H1 (cell line): ENCODE results near the gene ADM5. TPM values are rescaled to one million over a fixed set of nuclear protein-coding genes. Genes with fewer than 3 reads are reported as not detected.

Experiments
- HDAC6 ChIP-seq: IDR thresholded peaks from one replicate; pipeline ENCODE4 v1.7.1; 2012; ENCODE audit warnings: low read depth, mild to moderate bottlenecking, inconsistent platforms, low read length, moderate library complexity
- MAFK ChIP-seq: IDR thresholded peaks from 2 replicates; pipeline ENCODE4 v1.6.1; 2012; ENCODE audit warnings: low read depth, mild to moderate bottlenecking, improper control_type of control experiment, low read length
- SUZ12 ChIP-seq: fragments of 200-600 bp; sonication (generic); IDR thresholded peaks from 2 replicates; pipeline ENCODE4 v1.6.1; 2012; ENCODE audit warnings: mild to moderate bottlenecking, inconsistent platforms, low read length, moderate library complexity, mixed read lengths
- TCF12 ChIP-seq: IDR thresholded peaks from 2 replicates; pipeline ENCODE4 v1.6.1; 2011; ENCODE audit warnings: low read depth, mild to moderate bottlenecking, low read length
- polyA plus RNA-seq, 7 experiments: library from polyadenylated mRNA; depleted of rRNA in 3 of 7; stranded (reverse) in 5 of 7; unstranded in 2 of 7; fragments of >200 nt in 5 of 7; fragments of 200-250 nt in 2 of 7; gene quantifications; 1 replicate in 5 of 7; 2 replicates in 1 of 7; 4 replicates in 1 of 7; pipeline versions ENCODE4 v1.2.1 to v1.2.3, GENCODE V29; 2011 to 2013; ENCODE audit warnings: missing spikeins in 2 of 7, mixed read lengths in 2 of 7
- total RNA-seq: library from RNA; stranded (reverse); fragmentation: NEBNext Ultra II Directional; extraction: Animal tissue kit (Norgen Biotek cat#: 25700); gene quantifications from 2 replicates; pipeline ENCODE4 v1.2.1, GENCODE V29; 2021

The ADM5 gene
- total and polyA plus RNA-seq, 2 of the 8 experiments (the other 6 are each of a cell fraction or from before 2014, with no cell fraction given), result 2.5 to 2.6 TPM

GRCh38 chr19:49738268-49738667 is 48.9 kb downstream of the ADM5 start (continued):
- no peak for TF ChIP-seq HDAC6
- TF ChIP-seq MAFK, result no peak
- TF ChIP-seq TCF12, result no peak
- TF ChIP-seq SUZ12, result no peak
